ENCODE results near the gene RPS6KA2. TPM values are rescaled to one million over a fixed set of nuclear protein-coding genes. Genes with fewer than 3 reads are reported as not detected.

The RPS6KA2 gene
- total RNA-seq, 4 donors from 2014 or later, result 64.9 to 101 (median 81.6) TPM

- no peaks in the 10 kb centered on the region for H3K36me3 ChIP-seq
- H3K9me3 ChIP-seq, result no peaks in the 10 kb centered on the region
- no peak for DNase-seq
- H3K27ac ChIP-seq, result no peak overlapping the region
- 93 to 96% methylated on average over 10 of the region's 10 CpGs for WGBS, 2 donors
- TF ChIP-seq CTCF (IDR thresholded peaks at IDR 0.05) (no peak), POLR2A (IDR thresholded peaks at IDR 0.05) (no peak)
- H3K4me3 ChIP-seq (replicated peaks in 1 of 3), result no peak overlapping the region
- no peaks in the 10 kb centered on the region for H3K27me3 ChIP-seq
- intact Hi-C loops (cut with DNase I), result no loop called here
- peaks cover 13 to 32% of the 10 kb centered on the region in 2 donors for H3K4me1 ChIP-seq
Measured at GRCh38 chr6:166601956-166602355, 25.1 kb downstream of the RPS6KA2 start.

- Histone ChIP-seq H3K4me3 (replicated peaks in 1 of 3) (no peak overlapping the region), H3K27me3 (no peaks in the 10 kb centered on the region), H3K36me3 (no peaks in the 10 kb centered on the region), H3K27ac (no peak overlapping the region), H3K4me1 (peaks cover 15 to 43% of the 10 kb centered on the region in 2 donors), H3K9me3 (no peaks in the 10 kb centered on the region)
- WGBS, 2 donors, result 81 to 84% methylated on average over 2 of the region's 2 CpGs
- no peak for DNase-seq
- intact Hi-C loops (cut with DNase I), result no loop called here
- TF ChIP-seq CTCF (IDR thresholded peaks at IDR 0.05) (no peak), POLR2A (IDR thresholded peaks at IDR 0.05) (no peak)
Measured at GRCh38 chr6:166600931-166601330, 26.1 kb downstream of the RPS6KA2 start.

GRCh38 chr6:166599205-166599604 is 27.8 kb downstream of the RPS6KA2 start:
- 57 to 75% methylated on average over 5 of the region's 5 CpGs for WGBS, 2 donors
- Histone ChIP-seq H3K27me3 (no peaks in the 10 kb centered on the region), H3K36me3 (no peaks in the 10 kb centered on the region), H3K9me3 (no peaks in the 10 kb centered on the region), H3K27ac (peak overlapping the region; percentile 75 to 89 (median 88)), H3K4me3 (replicated peaks in 1 of 3) (no peak overlapping the region), H3K4me1 (peaks cover 27 to 56% of the 10 kb centered on the region in 2 donors)
- intact Hi-C loops (cut with DNase I), result no loop called here
- TF ChIP-seq POLR2A (IDR thresholded peaks at IDR 0.05) (no peak), CTCF (IDR thresholded peaks at IDR 0.05) (no peak)
- no peak for DNase-seq

GRCh38 chr6:166598441-166599138 is 28.5 kb downstream of the RPS6KA2 start:
- WGBS, 2 donors, result 43 to 46% methylated on average over 11 of the region's 11 CpGs
- H3K36me3 ChIP-seq, result no peaks in the 10 kb centered on the region
- no peak overlapping the region for H3K4me3 ChIP-seq (replicated peaks in 1 of 3)
- H3K27me3 ChIP-seq, result no peaks in the 10 kb centered on the region
- peak; percentile 31 to 50 for DNase-seq
- no peaks in the 10 kb centered on the region for H3K9me3 ChIP-seq
- H3K27ac ChIP-seq, result peak overlapping the region; percentile 75 to 89 (median 88)
- peaks cover 27 to 56% of the 10 kb centered on the region in 2 donors for H3K4me1 ChIP-seq
- intact Hi-C loops (cut with DNase I), result no loop called here
- no peak for TF ChIP-seq CTCF (IDR thresholded peaks at IDR 0.05)
- peak in 1 of 2 donors; percentile 9 for TF ChIP-seq POLR2A (IDR thresholded peaks at IDR 0.05)

GRCh38 chr6:166597711-166598440 is 29.2 kb downstream of the RPS6KA2 start:
- H3K9me3 ChIP-seq, result no peaks in the 10 kb centered on the region
- H3K27me3 ChIP-seq, result no peaks in the 10 kb centered on the region
- WGBS, 2 donors, result 78 to 84% methylated on average over 10 of the region's 10 CpGs
- peak overlapping the region; percentile 75 to 89 (median 88) for H3K27ac ChIP-seq
- peaks cover 27 to 56% of the 10 kb centered on the region in 2 donors for H3K4me1 ChIP-seq
- TF ChIP-seq CTCF (IDR thresholded peaks at IDR 0.05) (no peak), POLR2A (IDR thresholded peaks at IDR 0.05) (no peak)
- H3K36me3 ChIP-seq, result no peaks in the 10 kb centered on the region
- intact Hi-C loops (cut with DNase I), result no loop called here
- no peak for DNase-seq
- no peak overlapping the region for H3K4me3 ChIP-seq (replicated peaks in 1 of 3)
